Spleen (tissue), 7 donors: ENCODE measurements around the gene RING1.

Source experiments
- POLR2A ChIP-seq, 3 donors: fragments of 450-650 bp; IDR thresholded peaks; one replicate each; pipeline ENCODE4 v1.5.1; 2017; ENCODE audit warnings: antibody characterized with exemption in 3 of 3, mild to moderate bottlenecking in 1 of 3
- TF ChIP-seq, protein P1 (sequence below), 11 experiments: fragments of 200-600 bp in 7 of 11; fragments of 450-650 bp in 4 of 11; sonication (generic) in 4 of 11; IDR thresholded peaks in 8 of 11; conservative IDR thresholded peaks in 3 of 11; 1 replicate in 7 of 11; 2 replicates in 4 of 11; pipeline versions ENCODE4 v1.4.0 to v1.8.0; 2016 to 2021; ENCODE audit warnings: antibody characterized with exemption in 11 of 11, inconsistent platforms in 4 of 11, mild to moderate bottlenecking in 1 of 11
- donor health status: DM: no; HTN: no; CAD: no; lungs with moderate emphysema.
- donor health status: DM: no; HTN: no; CAD: no.
- donor health status: DM: no; HTN: no; CAD: no.

DNA sequence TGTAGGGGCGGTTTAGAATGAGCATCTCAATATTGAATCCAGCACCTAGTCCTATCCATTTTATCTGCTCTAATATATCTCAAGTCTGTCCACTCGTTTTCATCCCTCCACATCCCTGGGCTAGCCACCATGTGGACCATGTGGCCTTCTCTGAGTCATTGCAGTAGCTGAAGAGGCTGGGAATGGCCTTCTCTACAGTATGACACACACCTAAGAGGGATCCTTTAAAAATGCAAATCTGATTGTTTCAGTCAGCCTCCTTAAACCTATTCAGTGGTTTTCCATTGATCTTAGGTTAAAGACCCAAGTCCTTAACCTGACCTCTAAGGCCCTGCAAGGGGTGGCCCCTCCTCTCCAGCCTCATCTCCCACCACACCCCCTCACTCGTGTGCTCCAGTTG, 9.4 kb downstream of the RING1 start:
- TF ChIP-seq, protein P1, sequence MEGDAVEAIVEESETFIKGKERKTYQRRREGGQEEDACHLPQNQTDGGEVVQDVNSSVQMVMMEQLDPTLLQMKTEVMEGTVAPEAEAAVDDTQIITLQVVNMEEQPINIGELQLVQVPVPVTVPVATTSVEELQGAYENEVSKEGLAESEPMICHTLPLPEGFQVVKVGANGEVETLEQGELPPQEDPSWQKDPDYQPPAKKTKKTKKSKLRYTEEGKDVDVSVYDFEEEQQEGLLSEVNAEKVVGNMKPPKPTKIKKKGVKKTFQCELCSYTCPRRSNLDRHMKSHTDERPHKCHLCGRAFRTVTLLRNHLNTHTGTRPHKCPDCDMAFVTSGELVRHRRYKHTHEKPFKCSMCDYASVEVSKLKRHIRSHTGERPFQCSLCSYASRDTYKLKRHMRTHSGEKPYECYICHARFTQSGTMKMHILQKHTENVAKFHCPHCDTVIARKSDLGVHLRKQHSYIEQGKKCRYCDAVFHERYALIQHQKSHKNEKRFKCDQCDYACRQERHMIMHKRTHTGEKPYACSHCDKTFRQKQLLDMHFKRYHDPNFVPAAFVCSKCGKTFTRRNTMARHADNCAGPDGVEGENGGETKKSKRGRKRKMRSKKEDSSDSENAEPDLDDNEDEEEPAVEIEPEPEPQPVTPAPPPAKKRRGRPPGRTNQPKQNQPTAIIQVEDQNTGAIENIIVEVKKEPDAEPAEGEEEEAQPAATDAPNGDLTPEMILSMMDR (IDR thresholded peaks at IDR 0.05 in 8 of 11, conservative IDR thresholded peaks at IDR 0.05 in 3 of 11) = no peak
- TF ChIP-seq POLR2A (IDR thresholded peaks at IDR 0.05) = no peak
